GM23248 (cell line): ENCODE results near the gene KCMF1. TPM values are rescaled to one million over a fixed set of nuclear protein-coding genes. Genes with fewer than 3 reads are reported as not detected.

Experiments used
- DNase-seq: peaks from one replicate; pipeline ENCODE4 v3.0.0-alpha.2; 2015
- H2AFZ ChIP-seq: fragments of 200-600 bp; sonication (generic); 2 replicates; pipeline ENCODE4 v1.6.1; 2016; ENCODE audit warnings: antibody characterized with exemption
- H3F3A ChIP-seq: fragments of 200-600 bp; sonication (generic); 2 replicates; pipeline ENCODE4 v1.6.1; 2016; ENCODE audit warnings: mild to moderate bottlenecking, antibody characterized with exemption, mixed run types; ENCODE audit not compliant: insufficient read depth
- H3K27ac ChIP-seq: fragments of 200-600 bp; sonication (generic); 2 replicates; pipeline ENCODE4 v1.5.1; 2016; ENCODE audit warnings: mild to moderate bottlenecking
- H3K27me3 ChIP-seq: fragments of 200-600 bp; sonication (generic); replicated peaks from 2 replicates; pipeline ENCODE4 v1.6.1; 2016; ENCODE audit warnings: mild to moderate bottlenecking; ENCODE audit not compliant: insufficient read depth
- H3K36me3 ChIP-seq: fragments of 200-600 bp; sonication (generic); 2 replicates; pipeline ENCODE4 v1.6.1; 2016; ENCODE audit warnings: low read depth, mild to moderate bottlenecking
- H3K4me1 ChIP-seq: fragments of 200-600 bp; sonication (generic); 2 replicates; pipeline ENCODE4 v1.6.1; 2016; ENCODE audit warnings: mild to moderate bottlenecking; ENCODE audit not compliant: insufficient read depth
- H3K4me2 ChIP-seq: fragments of 200-600 bp; sonication (generic); one replicate; pipeline ENCODE4 v1.6.1; 2016; ENCODE audit warnings: mild to moderate bottlenecking; ENCODE audit not compliant: unreplicated experiment
- H3K4me3 ChIP-seq: fragments of 200-600 bp; sonication (generic); 2 replicates; pipeline ENCODE4 v1.5.1; 2016; ENCODE audit warnings: mild to moderate bottlenecking
- H3K79me2 ChIP-seq: fragments of 200-600 bp; sonication (generic); 2 replicates; pipeline ENCODE4 v1.6.1; 2016; ENCODE audit warnings: mild to moderate bottlenecking; ENCODE audit not compliant: insufficient read depth
- H3K9ac ChIP-seq: fragments of 200-600 bp; sonication (generic); 2 replicates; pipeline ENCODE4 v1.6.1; 2016; ENCODE audit warnings: mild to moderate bottlenecking
- H3K9me2 ChIP-seq: fragments of 200-600 bp; sonication (generic); 2 replicates; pipeline ENCODE4 v1.6.1; 2016; ENCODE audit warnings: mixed run types, mild to moderate bottlenecking, moderate library complexity; ENCODE audit not compliant: insufficient read depth
- H3K9me3 ChIP-seq: fragments of 200-600 bp; sonication (generic); one replicate; pipeline ENCODE4 v1.6.1; 2017; ENCODE audit warnings: low read depth
- H4K20me1 ChIP-seq: fragments of 200-600 bp; sonication (generic); 2 replicates; pipeline ENCODE4 v1.6.0; 2016; ENCODE audit not compliant: insufficient read depth
- EZH2 ChIP-seq: fragments of 200-600 bp; sonication (generic); IDR thresholded peaks from 2 replicates; pipeline ENCODE4 v1.6.1; 2018; ENCODE audit warnings: antibody characterized with exemption, mild to moderate bottlenecking; ENCODE audit not compliant: insufficient read depth, poor library complexity, severe bottlenecking
- EZH2phosphoT487 ChIP-seq: fragments of 200-600 bp; sonication (generic); IDR thresholded peaks from 2 replicates; pipeline ENCODE4 v1.6.1; 2018; ENCODE audit warnings: antibody characterized with exemption, moderate library complexity, mild to moderate bottlenecking, low read depth; ENCODE audit not compliant: insufficient read depth
- WGBS, 2 experiments: methylation state at CpG; one replicate each; pipeline ENCODE4 v1.1.6; 2015 to 2017; ENCODE audit warnings: low lambda C conversion rate in 2 of 2, low coverage in 1 of 2; ENCODE audit errors: missing lambda C conversion rate in 2 of 2; 5-methylcytosine and 5-hydroxymethylcytosine counted together
- in situ Hi-C: fragments of 300-500 bp; cut with MboI; formaldehyde crosslinking; loops from 2 replicates; pipeline ENCODE4 v1.15.0; 2020
- polyA plus RNA-seq: library from polyadenylated mRNA; unstranded; fragments of >200 nt; fragmentation: Nextera tagmentation; extraction: Ambion mirVana; gene quantifications from 2 replicates; pipeline ENCODE4 v1.2.1, GENCODE V29; 2016
- total RNA-seq: library from RNA; depleted of rRNA; stranded (reverse); fragments of >200 nt; shearing (Covaris generic); gene quantifications from 2 replicates; pipeline ENCODE4 v1.2.3, GENCODE V29; 2014

Gene KCMF1
- total and polyA plus RNA-seq, 2 experiments from 2014 or later: 52.5 to 87.2 TPM

GRCh38 chr2:84965192-84965516 is 5.8 kb upstream of the KCMF1 start:
- H3K79me2 ChIP-seq: peaks cover 89% of the 10 kb centered on the region

GRCh38 chr2:84965827-84966226 is 5.1 kb upstream of the KCMF1 start:
- Histone ChIP-seq H3K27me3 (no peaks in the 10 kb centered on the region), H3K27ac (no peak overlapping the region), H3K79me2 (peaks cover 87% of the 10 kb centered on the region), H2AFZ (no peak overlapping the region), H3K9me3 (no peaks in the 10 kb centered on the region), H3K9me2 (no peaks in the 10 kb centered on the region), H3K36me3 (0 out of 2 replicates have a peak, but pooled peaks cover 3% of the 10 kb centered on the region), H3K4me2 (no peak overlapping the region), H3F3A (peaks cover 56% of the 10 kb centered on the region), H3K9ac (no peak overlapping the region), H3K4me3 (no peak overlapping the region), H3K4me1 (peaks cover 33% of the 10 kb centered on the region), H4K20me1 (no peaks in the 10 kb centered on the region)
- DNase-seq: no peak
- in situ Hi-C loops: no loop called here
- WGBS, 2 experiments: 89 to 94% methylated on average over 9 of the region's 9 CpGs
- TF ChIP-seq EZH2: no peak
- no peak for TF ChIP-seq EZH2phosphoT487

More at GRCh38 chr2:84965192-84965516, 5.8 kb upstream of the KCMF1 start:
- TF ChIP-seq EZH2 (no peak), EZH2phosphoT487 (no peak)
- Histone ChIP-seq H3K9ac (no peak overlapping the region), H3K27me3 (no peaks in the 10 kb centered on the region), H3K27ac (no peak overlapping the region), H2AFZ (no peak overlapping the region), H3F3A (peaks cover 61% of the 10 kb centered on the region), H4K20me1 (no peaks in the 10 kb centered on the region), H3K4me1 (peaks cover 40% of the 10 kb centered on the region), H3K9me3 (no peaks in the 10 kb centered on the region), H3K4me2 (no peak overlapping the region), H3K36me3 (0 out of 2 replicates have a peak, but pooled peaks cover 3% of the 10 kb centered on the region), H3K4me3 (no peak overlapping the region), H3K9me2 (no peaks in the 10 kb centered on the region)
- in situ Hi-C loops: no loop called here
- no peak for DNase-seq

GRCh38 chr2:84966731-84967130 is 4.2 kb upstream of the KCMF1 start:
- no peaks in the 10 kb centered on the region for H3K27me3 ChIP-seq
- no peaks in the 10 kb centered on the region for H3K9me3 ChIP-seq
- no peak for TF ChIP-seq EZH2
- no peak for TF ChIP-seq EZH2phosphoT487
- H3F3A ChIP-seq: peaks cover 49% of the 10 kb centered on the region
- no peaks in the 10 kb centered on the region for H4K20me1 ChIP-seq
- no peak overlapping the region for H3K9ac ChIP-seq
- 92 to 97% methylated on average over 7 of the region's 7 CpGs for WGBS, 2 experiments
- H2AFZ ChIP-seq: no peak overlapping the region
- DNase-seq: no peak
- no peak overlapping the region for H3K4me3 ChIP-seq
- in situ Hi-C loops: no loop called here
- H3K36me3 ChIP-seq: 0 out of 2 replicates have a peak, but pooled peaks cover 3% of the 10 kb centered on the region
- H3K4me1 ChIP-seq: peaks cover 33% of the 10 kb centered on the region
- no peak overlapping the region for H3K4me2 ChIP-seq
- no peaks in the 10 kb centered on the region for H3K9me2 ChIP-seq
- no peak overlapping the region for H3K27ac ChIP-seq
- peaks cover 81% of the 10 kb centered on the region for H3K79me2 ChIP-seq

GRCh38 chr2:84969511-84970209 is 1.3 kb upstream of the KCMF1 start:
- H2AFZ ChIP-seq: peak overlapping the region; percentile 41
- H3K4me2 ChIP-seq: peak overlapping the region; percentile 97
- H3K4me3 ChIP-seq: peak overlapping the region; percentile 82
- no peaks in the 10 kb centered on the region for H3K9me3 ChIP-seq
- H3K27me3 ChIP-seq: no peaks in the 10 kb centered on the region
- TF ChIP-seq EZH2: no peak
- no peak for TF ChIP-seq EZH2phosphoT487
- H3K36me3 ChIP-seq: 0 out of 2 replicates have a peak, but pooled peaks cover 3% of the 10 kb centered on the region
- H3K27ac ChIP-seq: peak overlapping the region; percentile 73
- H3K4me1 ChIP-seq: peaks cover 26% of the 10 kb centered on the region
- DNase-seq: peak; percentile 64
- H3K9ac ChIP-seq: peak overlapping the region; percentile 86
- peaks cover 48% of the 10 kb centered on the region for H3F3A ChIP-seq
- H4K20me1 ChIP-seq: 0 out of 2 replicates have a peak, but pooled peaks cover 3% of the 10 kb centered on the region
- no peaks in the 10 kb centered on the region for H3K9me2 ChIP-seq
- H3K79me2 ChIP-seq: peaks cover 86% of the 10 kb centered on the region
- WGBS, 2 experiments: 0 to 1% methylated on average over 10 of the region's 10 CpGs
- in situ Hi-C loops: no loop called here
